GM23338 (cell line): Measurements from ENCODE around the gene EDIL3. TPM values are rescaled to one million over a fixed set of nuclear protein-coding genes. Genes with fewer than 3 reads are reported as not detected.

Experiments
- ATAC-seq: fragments of 200-7000 bp; cut with Tn5 transposase; 3 replicates; pipeline ENCODE4 v1.9.1; 2020
- DNase-seq: peaks from one replicate; pipeline ENCODE4 v3.0.0-alpha.2; 2015; ENCODE audit warnings: low spot score
- H2AFZ ChIP-seq: fragments of 200-600 bp; sonication (generic); 2 replicates; pipeline ENCODE4 v1.8.0; 2016; ENCODE audit warnings: antibody characterized with exemption, mild to moderate bottlenecking, moderate library complexity
- H3F3A ChIP-seq: fragments of 200-600 bp; sonication (generic); replicated peaks from 2 replicates; pipeline ENCODE4 v1.8.0; 2017; ENCODE audit warnings: antibody characterized with exemption, mixed run types, low read depth
- H3K27ac ChIP-seq: fragments of 200-600 bp; sonication (generic); 2 replicates; pipeline ENCODE4 v1.6.1; 2016; ENCODE audit warnings: low read depth
- H3K27me3 ChIP-seq: fragments of 200-600 bp; sonication (generic); 2 replicates; pipeline ENCODE4 v1.8.0; 2016; ENCODE audit warnings: mild to moderate bottlenecking, mixed run types, moderate library complexity; ENCODE audit not compliant: insufficient read depth
- H3K36me3 ChIP-seq: fragments of 200-600 bp; sonication (generic); 2 replicates; pipeline ENCODE4 v1.8.0; 2016; ENCODE audit warnings: mild to moderate bottlenecking; ENCODE audit not compliant: insufficient read depth
- H3K4me1 ChIP-seq: fragments of 200-600 bp; sonication (generic); 2 replicates; pipeline ENCODE4 v1.8.0; 2016; ENCODE audit warnings: mild to moderate bottlenecking, moderate library complexity; ENCODE audit not compliant: insufficient read depth
- H3K4me2 ChIP-seq: fragments of 200-600 bp; sonication (generic); 2 replicates; pipeline ENCODE4 v1.7.1; 2017; ENCODE audit warnings: mixed run types
- H3K4me3 ChIP-seq: fragments of 200-600 bp; sonication (generic); 2 replicates; pipeline ENCODE4 v1.6.1; 2016; ENCODE audit warnings: mixed run types
- H3K79me2 ChIP-seq: fragments of 200-600 bp; sonication (generic); replicated peaks from 2 replicates; pipeline ENCODE4 v1.8.0; 2017; ENCODE audit warnings: mild to moderate bottlenecking; ENCODE audit not compliant: insufficient read depth
- H3K9me2 ChIP-seq: fragments of 200-600 bp; sonication (generic); 2 replicates; pipeline ENCODE4 v1.8.0; 2017; ENCODE audit not compliant: insufficient read depth
- H4K20me1 ChIP-seq: fragments of 200-600 bp; sonication (generic); replicated peaks from 2 replicates; pipeline ENCODE4 v1.8.0; 2017; ENCODE audit warnings: mild to moderate bottlenecking; ENCODE audit not compliant: insufficient read depth
- H3K27ac Mint-ChIP-seq: 2 replicates; pipeline ENCODE4 v1.8.0; 2020; ENCODE audit warnings: inconsistent platforms, mild to moderate bottlenecking, moderate library complexity, mixed read lengths
- H3K27me3 Mint-ChIP-seq: 3 replicates; pipeline ENCODE4 v1.8.0; 2022; ENCODE audit warnings: low read depth, mild to moderate bottlenecking, moderate library complexity, mixed read lengths, inconsistent platforms; ENCODE audit not compliant: insufficient read depth, poor library complexity
- H3K36me3 Mint-ChIP-seq: 3 replicates; pipeline ENCODE4 v1.8.0; 2021; ENCODE audit warnings: low read depth, mild to moderate bottlenecking, inconsistent platforms, moderate library complexity, mixed read lengths
- H3K4me1 Mint-ChIP-seq: 3 replicates; pipeline ENCODE4 v1.8.0; 2020; ENCODE audit warnings: mild to moderate bottlenecking, inconsistent platforms, mixed read lengths
- H3K4me3 Mint-ChIP-seq: 3 replicates; pipeline ENCODE4 v1.8.0; 2021; ENCODE audit warnings: moderate library complexity, mild to moderate bottlenecking, inconsistent platforms, mixed read lengths
- H3K9me3 Mint-ChIP-seq: 3 replicates; pipeline ENCODE4 v1.8.0; 2020; ENCODE audit warnings: moderate library complexity, mild to moderate bottlenecking, inconsistent platforms, mixed read lengths
- CREB1 ChIP-seq: fragments of 250-450 bp; sonication (Bioruptor Pico); IDR thresholded peaks from 2 replicates; pipeline ENCODE4 v1.5.0; 2020; ENCODE audit warnings: low read depth, mild to moderate bottlenecking, moderate library complexity
- CTCF ChIP-seq, 2 experiments: fragments of 200-600 bp in 1 of 2; sonication (generic) in 1 of 2; conservative IDR thresholded peaks; 2 replicates each; pipeline versions ENCODE4 v1.5.1 to v1.6.1; 2016 to 2017; ENCODE audit warnings: antibody characterized with exemption in 2 of 2, low read depth in 2 of 2, mild to moderate bottlenecking in 2 of 2, moderate library complexity in 1 of 2
- EZH2 ChIP-seq: fragments of 200-600 bp; sonication (generic); IDR thresholded peaks from one replicate; pipeline ENCODE4 v1.8.0; 2017; ENCODE audit warnings: antibody characterized with exemption, mild to moderate bottlenecking, low read depth; ENCODE audit not compliant: unreplicated experiment
- EZH2phosphoT487 ChIP-seq: fragments of 200-600 bp; sonication (generic); IDR thresholded peaks from one replicate; pipeline ENCODE4 v1.8.1; 2018; ENCODE audit warnings: antibody characterized with exemption; ENCODE audit not compliant: unreplicated experiment
- NANOG ChIP-seq: IDR thresholded peaks from 2 replicates; pipeline ENCODE4 v1.6.1; 2016; ENCODE audit warnings: antibody characterized with exemption, borderline replicate concordance
- POLR2AphosphoS5 ChIP-seq: IDR thresholded peaks from 2 replicates; pipeline ENCODE4 v1.6.1; 2016; ENCODE audit warnings: antibody characterized with exemption, low read depth
- REST ChIP-seq: IDR thresholded peaks from one replicate; pipeline ENCODE4 v1.6.1; 2018; ENCODE audit warnings: antibody characterized with exemption; ENCODE audit not compliant: unreplicated experiment
- STAT1 ChIP-seq: IDR thresholded peaks from one replicate; pipeline ENCODE4 v1.6.1; 2016; ENCODE audit warnings: antibody characterized with exemption; ENCODE audit not compliant: unreplicated experiment
- ZNF331 ChIP-seq: fragments of 250-450 bp; sonication (Bioruptor Pico); IDR thresholded peaks from 2 replicates; pipeline ENCODE4 v1.5.0; 2020; ENCODE audit warnings: low read depth, mild to moderate bottlenecking, moderate library complexity
- polyA plus RNA-seq: library from polyadenylated mRNA; unstranded; fragments of >200 nt; fragmentation: Nextera tagmentation; extraction: Ambion mirVana; gene quantifications from 2 replicates; pipeline ENCODE4 v1.2.1, GENCODE V29; 2016
- total RNA-seq: library from RNA; depleted of rRNA; stranded (reverse); fragments of >200 nt; shearing (Covaris generic); gene quantifications from 2 replicates; pipeline ENCODE4 v1.2.3, GENCODE V29; 2014
- TF ChIP-seq, protein P1 (sequence below): IDR thresholded peaks from 2 replicates; pipeline ENCODE4 v1.6.1; 2016; ENCODE audit warnings: antibody characterized with exemption

EDIL3 gene
- total and polyA plus RNA-seq, 2 experiments from 2014 or later: 43.3 to 61.9 TPM

DNA sequence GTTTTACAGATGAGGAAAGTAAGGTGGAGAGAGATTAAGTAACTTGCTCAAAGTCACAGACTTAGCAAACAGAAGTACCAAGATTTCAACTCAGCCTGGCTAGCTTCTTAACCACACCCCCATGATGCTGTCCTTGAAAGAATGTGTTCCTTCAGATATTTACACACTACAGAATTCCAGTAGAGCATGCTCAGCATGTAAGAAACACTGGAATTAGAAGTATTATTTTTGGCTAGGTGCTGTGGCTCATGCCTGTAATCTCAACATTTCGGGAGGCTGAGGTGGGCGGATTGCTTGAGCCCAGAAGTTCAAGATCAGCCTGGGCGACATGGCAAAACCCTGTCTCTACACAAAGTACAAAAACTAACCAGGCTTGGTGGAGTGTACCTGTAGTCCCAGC, 142.4 kb downstream of the EDIL3 start (continued):
- no peak for TF ChIP-seq CTCF (conservative IDR thresholded peaks at IDR 0.05; ENCODE audit: low read depth in 2 of 2)
- TF ChIP-seq STAT1: no peak
- TF ChIP-seq NANOG: no peak

DNA sequence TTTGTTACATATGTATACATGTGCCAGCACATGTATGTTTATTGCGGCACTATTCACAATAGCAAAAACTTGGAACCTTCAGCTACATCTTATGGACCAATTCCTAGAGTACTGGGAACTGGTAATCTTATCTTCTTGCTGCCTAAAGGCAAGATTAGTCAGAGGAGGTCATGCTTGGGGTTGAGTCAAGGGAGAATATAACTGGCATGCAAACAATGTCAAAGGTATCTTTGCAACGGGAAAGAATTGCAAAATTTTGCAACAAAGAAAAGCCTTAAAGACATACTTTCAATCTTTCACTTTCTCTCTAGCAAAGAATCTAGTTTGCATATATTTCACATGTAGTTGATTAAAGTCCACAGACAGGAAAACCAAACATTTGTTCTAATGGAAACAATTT, 145.2 kb downstream of the EDIL3 start:
- TF ChIP-seq NANOG: no peak
- Mint-ChIP-seq H3K4me3 (no peak overlapping the region), H3K4me1 (peaks cover 6% of the 10 kb centered on the region; the same call in 2 of the 3 replicates), H3K27me3 (no peaks in the 10 kb centered on the region), H3K27ac (no peak overlapping the region), H3K36me3 (no peaks in the 10 kb centered on the region), H3K9me3 (no peaks in the 10 kb centered on the region)
- no peaks in the 10 kb centered on the region for H3K79me2 ChIP-seq
- DNase-seq: no peak
- H3K9me2 ChIP-seq: no peaks in the 10 kb centered on the region
- no peak for ATAC-seq
- no peaks in the 10 kb centered on the region for H3K27me3 ChIP-seq
- no peaks in the 10 kb centered on the region for H3F3A ChIP-seq
- H2AFZ ChIP-seq: no peak overlapping the region
- no peak overlapping the region for H3K4me3 ChIP-seq
- no peak overlapping the region for H3K27ac ChIP-seq
- H3K4me2 ChIP-seq: no peak overlapping the region
- no peaks in the 10 kb centered on the region for H3K36me3 ChIP-seq
- H3K4me1 ChIP-seq: peaks cover 4% of the 10 kb centered on the region; the same call in 1 of the 2 replicates
- H4K20me1 ChIP-seq: no peaks in the 10 kb centered on the region

DNA sequence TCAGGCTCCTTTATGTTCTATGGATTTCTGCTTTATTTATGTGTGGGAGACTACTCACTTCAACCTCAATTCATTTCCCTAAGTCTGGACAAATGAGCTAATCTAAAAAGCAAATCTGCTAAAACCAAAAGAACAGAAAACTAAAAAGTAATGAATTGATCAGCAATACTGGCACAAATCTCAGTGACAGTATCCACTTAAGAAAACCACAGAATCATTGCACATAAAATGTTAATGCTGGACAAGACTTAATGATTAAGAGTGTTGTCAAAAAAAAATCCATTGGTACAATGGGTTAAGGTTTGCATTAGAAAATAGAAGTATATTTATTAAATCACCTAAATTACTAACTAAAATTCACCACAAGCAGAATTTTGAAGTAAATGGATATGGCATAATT, 147.6 kb downstream of the EDIL3 start:
- no peak overlapping the region for H3K27ac Mint-ChIP-seq
- no peak overlapping the region for H2AFZ ChIP-seq
- H3K4me1 Mint-ChIP-seq: peaks cover 8% of the 10 kb centered on the region; the same call in 2 of the 3 replicates
- TF ChIP-seq REST: no peak
- no peak for TF ChIP-seq CREB1 (CRISPR knock-in tag)
- no peak for TF ChIP-seq POLR2AphosphoS5
- no peak for TF ChIP-seq EZH2
- TF ChIP-seq ZNF331: no peak
- no peak for TF ChIP-seq NANOG
- TF ChIP-seq, protein P1, sequence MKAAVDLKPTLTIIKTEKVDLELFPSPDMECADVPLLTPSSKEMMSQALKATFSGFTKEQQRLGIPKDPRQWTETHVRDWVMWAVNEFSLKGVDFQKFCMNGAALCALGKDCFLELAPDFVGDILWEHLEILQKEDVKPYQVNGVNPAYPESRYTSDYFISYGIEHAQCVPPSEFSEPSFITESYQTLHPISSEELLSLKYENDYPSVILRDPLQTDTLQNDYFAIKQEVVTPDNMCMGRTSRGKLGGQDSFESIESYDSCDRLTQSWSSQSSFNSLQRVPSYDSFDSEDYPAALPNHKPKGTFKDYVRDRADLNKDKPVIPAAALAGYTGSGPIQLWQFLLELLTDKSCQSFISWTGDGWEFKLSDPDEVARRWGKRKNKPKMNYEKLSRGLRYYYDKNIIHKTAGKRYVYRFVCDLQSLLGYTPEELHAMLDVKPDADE: no peak
- TF ChIP-seq EZH2phosphoT487: no peak
- ATAC-seq (no peak), DNase-seq (no peak)
- H3K9me2 ChIP-seq: no peaks in the 10 kb centered on the region
- no peak overlapping the region for H3K27ac ChIP-seq
- H3K4me3 Mint-ChIP-seq: no peak overlapping the region
- H3K4me2 ChIP-seq: no peak overlapping the region
- H3K27me3 ChIP-seq: no peaks in the 10 kb centered on the region
- no peaks in the 10 kb centered on the region for H3K27me3 Mint-ChIP-seq
- H3K36me3 Mint-ChIP-seq: no peaks in the 10 kb centered on the region
- H3K4me1 ChIP-seq: peaks cover 4% of the 10 kb centered on the region; the same call in 1 of the 2 replicates
- H3F3A ChIP-seq: no peaks in the 10 kb centered on the region
- no peaks in the 10 kb centered on the region for H4K20me1 ChIP-seq
- no peaks in the 10 kb centered on the region for H3K79me2 ChIP-seq
- H3K36me3 ChIP-seq: no peaks in the 10 kb centered on the region
- no peak overlapping the region for H3K4me3 ChIP-seq
- H3K9me3 Mint-ChIP-seq: no peaks in the 10 kb centered on the region
